Stimulated activated naive CD4-positive, alpha-beta T cell (primary cell): Measurements from ENCODE around the gene UVRAG.
"Not testable (repeated sequence)": the region's sequence is repeated elsewhere in the genome, so short reads cannot be mapped to it uniquely, and the experiment has no call there.

Experiments
- DNase-seq, 6 experiments: peaks; one replicate each; lab custom pipeline; 2025; lab: John Stamatoyannopoulos, UW

Gene UVRAG

DNA sequence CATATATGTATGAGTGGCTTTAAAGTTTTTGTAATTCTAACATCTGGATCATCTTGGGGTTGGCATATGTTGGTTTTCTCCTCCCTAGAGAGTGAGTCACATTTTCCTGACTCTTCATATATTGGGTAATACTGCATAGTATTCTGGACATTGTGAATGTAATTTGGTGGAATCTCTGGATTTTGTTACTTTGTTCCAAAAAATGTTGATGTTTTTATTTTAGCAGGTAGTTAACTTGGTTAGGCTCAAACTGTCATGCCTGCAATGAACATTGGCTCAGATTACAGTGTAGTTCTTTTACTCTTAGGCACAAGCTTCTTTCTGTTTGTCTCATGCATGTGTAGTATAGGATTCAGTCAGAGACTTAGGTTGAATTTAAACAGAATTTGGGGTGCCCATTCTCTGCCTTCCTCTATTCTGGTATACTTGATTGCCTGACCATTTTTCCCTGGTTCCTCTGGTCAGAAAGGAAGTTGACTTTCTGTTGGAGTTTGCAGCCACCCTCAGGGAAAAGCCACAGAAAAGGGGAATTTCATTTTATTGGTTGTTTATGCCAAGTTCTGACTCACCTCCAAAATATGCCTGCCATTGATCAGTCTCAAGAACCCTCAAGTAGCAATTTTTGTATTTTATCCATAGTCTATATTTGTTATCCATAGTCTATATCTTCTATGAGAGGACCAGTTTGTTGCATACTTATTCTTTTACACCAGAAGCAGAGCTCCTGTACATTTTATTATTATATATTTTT lies 151.7 kb downstream of the UVRAG start:
- DNase-seq, result no peak

DNA sequence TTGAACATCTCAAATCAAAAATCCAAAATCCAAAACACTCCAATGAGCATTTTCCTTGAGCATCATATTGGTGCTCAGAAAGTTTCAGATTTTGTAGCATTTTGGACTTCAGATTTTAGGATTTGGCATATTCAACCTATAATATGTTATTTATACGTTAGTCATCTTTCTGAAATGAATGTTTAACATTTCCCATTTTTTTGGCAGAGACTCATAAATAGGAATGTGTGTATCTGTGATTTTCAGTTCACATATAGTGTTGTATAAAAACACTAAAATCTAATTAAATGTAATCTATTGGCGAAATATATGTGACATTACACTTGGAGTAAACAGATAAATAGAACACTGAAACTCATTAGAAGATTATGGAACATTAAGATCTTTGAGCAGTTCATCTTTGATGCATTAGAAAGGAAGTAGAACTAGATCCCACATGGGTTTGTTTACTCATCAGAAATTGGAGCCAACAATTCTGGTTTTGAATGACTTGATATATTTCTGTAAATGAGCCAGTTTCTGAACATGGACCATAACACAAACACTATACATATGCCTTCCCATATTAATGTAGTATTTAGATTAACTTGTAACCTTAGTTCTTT lies 153.1 kb downstream of the UVRAG start:
- DNase-seq, result no peak

DNA sequence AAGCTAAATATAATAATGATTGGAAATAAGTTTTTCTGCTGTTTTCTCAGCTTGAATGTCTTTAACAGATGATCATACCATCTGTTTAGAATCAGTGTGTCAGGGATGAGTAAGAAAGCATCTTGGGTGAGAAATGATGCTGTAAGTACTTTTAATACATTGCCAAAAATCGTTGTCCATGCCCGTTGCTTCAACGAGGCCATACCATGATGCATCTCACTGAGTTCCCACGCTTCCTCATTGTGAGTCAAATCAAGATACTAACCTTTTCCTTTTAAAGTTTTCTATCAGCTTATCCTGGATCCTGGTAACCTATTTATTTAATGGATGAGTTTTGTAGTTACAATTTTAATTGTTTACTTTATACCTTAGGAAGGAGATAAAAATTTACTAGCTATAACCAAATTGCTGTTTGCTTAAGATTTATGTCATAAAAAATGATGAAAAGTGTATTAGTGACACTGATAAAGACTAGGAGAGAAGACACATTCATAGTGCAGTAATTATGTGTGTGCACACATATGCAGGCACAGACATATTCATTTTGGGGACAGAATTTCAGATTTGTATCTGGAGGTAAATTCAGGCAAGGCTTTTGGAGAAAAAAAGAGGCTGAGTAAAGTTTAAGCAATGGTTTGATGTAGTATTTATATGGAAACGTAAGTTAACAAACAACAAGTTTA lies 154.8 kb downstream of the UVRAG start:
- DNase-seq, result no peak

DNA sequence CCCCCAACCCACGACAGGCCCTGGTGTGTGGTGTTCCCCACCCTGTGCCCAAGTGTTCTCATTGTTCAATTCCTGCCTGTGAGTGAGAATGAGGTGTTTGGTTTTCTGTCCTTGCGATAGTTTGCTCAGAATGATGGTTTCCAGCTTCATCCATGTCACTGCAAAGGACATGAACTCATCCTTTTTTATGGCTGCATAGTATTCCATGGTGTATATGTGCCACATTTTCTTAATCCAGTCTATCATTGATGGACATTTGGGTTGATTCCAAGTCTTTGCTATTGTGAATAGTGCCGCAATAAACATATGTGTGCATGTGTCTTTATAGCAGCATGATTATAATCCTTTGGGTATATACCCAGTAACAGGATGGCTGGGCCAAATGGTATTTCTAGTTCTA lies 158.7 kb downstream of the UVRAG start:
- not testable (repeated sequence) for DNase-seq

DNA sequence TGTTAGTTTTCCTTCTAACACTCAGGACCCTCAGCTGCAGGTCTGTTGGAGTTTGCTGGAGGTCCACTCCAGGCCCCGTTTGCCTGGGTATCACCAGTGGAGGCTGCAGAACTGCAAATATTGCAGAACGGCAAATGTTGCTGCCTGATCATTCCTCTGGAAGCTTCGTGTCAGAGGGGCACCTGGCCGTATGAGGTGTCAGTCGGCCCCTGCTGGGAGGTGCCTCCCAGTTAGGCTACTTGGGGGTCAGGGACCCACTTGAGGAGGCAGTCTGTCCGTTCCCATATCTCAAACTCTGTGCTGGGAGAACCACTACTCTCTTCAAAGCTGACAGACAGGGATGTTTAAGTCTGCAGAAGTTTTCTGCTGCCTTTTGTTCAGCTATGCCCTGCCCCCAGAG lies 164.1 kb downstream of the UVRAG start:
- DNase-seq, result not testable (repeated sequence)

DNA sequence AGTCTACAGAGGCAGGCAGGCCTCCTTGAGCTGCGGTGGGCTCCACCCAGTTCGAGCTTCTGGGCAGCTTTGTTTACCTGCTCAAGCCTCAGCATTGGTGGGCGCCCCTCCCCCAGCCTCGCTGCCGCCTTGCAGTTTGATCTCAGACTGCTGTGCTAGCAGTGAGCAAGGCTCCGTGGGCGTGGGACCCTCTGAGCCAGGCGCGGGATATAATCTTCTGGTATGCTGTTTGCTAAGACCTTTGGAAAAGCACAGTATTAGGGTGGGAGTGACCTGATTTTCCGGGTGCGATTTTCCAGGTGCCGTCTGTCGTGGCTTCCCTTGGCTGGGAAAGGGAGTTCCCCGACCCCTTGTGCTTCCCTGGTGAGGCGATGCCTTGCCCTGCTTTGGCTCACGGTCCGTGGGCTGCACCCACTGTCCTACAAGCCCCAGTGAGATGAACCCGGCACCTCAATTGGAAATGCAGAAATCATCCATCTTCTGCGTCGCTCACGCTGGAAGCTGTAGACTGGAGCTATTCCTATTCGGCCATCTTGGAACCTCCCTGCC lies 164.5 kb downstream of the UVRAG start:
- peak in 1 of 6 experiments; percentile 2 for DNase-seq

DNA sequence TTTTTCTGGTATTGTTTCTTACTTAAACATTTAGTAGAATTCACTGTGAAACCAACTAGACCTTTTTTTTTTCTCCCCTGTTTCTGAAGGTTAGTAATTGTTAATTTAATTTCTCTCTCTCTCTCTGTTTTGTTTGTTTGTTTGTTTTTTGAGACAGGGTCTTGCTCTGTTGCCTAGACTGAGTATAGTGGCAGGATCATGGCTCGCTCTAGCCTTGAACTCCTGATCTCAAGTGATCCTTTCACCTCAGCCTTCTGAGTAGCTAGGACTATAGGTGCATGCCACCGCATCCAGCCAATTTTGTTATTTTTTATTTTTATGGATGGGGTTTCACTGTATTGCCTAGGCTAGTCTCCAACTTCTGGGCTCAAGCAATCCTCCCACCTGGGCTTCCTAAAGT lies 165.0 kb downstream of the UVRAG start:
- DNase-seq, result no peak

DNA sequence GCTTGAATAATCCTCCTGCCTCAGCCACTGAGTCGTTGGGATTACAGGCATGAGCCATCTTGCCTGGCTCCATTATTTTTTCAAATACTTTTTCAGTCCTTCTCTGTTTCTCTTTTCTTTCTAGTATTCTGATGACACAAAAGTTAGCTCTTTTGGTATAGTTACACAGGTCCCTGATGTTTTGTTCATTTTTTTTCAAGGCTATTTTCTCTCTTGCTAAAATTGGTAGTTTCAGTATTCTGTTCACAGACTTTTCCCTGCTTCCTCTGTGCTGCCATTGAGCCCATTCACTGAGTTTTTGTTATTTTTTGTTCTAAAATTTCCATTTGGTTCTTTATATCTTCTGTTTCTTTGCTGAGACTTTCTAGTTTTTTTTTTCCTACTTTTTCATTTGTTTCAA lies 166.5 kb downstream of the UVRAG start:
- DNase-seq, result no peak

DNA sequence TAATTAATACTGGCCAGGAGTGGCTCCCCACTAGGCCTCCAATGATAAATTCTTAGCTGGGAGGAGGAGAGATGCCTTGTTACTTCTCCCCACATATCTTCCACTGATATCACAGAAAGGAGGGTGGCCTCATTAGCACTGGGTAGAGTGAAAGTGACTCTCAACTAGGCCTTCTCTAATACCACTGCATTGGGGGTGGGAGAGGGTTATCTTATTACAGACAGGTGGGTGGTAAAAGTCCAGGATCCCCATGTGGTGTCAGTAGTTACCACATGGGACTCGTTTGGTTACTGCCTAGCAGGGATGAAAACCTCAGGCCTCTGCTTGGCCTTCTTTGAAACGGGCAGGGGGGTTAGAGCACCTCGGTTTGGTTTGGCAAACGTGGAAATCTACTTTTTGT lies 167.3 kb downstream of the UVRAG start:
- DNase-seq, result no peak

DNA sequence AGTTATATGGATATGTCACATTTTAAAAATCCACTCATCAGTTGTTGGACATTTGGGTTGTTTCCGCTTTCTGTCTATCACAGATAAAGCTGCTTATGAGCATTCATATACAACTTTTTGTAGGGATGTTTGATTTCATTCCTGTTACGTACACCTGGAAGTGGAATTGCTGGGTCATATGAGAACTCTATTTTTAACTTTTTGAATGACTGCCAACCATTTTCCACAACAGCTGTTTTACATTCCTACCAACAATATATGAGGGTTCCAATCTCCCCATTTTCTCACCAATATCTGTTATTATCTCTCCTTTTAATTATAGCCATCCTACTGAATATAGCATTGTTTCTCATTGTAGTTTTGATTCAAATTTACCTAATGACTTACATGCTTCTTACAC lies 172.0 kb downstream of the UVRAG start:
- DNase-seq, result no peak

DNA sequence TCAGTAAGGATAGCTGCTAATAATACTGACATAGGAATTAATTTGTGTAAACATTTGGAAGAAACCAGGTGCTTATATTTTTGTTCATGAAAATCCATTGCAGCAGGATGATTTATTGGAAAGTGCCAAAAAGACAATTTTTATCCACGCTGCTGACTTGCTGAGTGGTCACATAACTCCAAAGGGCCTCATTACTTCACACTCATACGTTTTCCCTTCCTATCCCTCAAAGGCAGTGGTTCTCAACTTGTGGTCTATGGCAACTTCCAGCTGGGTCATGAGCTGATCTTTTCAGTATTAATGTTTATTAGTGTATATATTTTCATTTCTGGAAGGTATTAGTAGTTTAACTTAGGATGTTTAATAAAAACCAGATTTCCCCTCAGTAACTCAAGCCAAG lies 178.1 kb downstream of the UVRAG start:
- DNase-seq, result no peak

DNA sequence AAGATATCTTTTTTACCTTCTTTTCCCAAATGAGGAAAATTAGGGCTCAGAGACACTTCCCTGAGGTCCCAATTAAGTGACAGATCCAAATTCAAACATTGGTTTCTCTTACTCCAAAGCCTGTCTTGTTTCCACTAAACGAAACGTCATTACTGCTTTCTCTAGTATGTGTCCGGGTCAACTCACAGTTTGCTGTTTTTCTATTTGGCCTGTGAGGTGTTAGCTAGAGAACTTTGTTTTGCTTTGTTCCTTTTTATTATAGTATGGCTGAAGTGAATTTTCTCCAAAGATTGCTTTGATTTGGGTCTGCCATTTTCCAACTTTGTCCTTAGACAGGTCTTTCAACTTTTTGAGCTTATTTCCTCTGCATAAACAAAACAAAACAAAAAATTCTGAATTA lies 179.6 kb downstream of the UVRAG start:
- no peak for DNase-seq

DNA sequence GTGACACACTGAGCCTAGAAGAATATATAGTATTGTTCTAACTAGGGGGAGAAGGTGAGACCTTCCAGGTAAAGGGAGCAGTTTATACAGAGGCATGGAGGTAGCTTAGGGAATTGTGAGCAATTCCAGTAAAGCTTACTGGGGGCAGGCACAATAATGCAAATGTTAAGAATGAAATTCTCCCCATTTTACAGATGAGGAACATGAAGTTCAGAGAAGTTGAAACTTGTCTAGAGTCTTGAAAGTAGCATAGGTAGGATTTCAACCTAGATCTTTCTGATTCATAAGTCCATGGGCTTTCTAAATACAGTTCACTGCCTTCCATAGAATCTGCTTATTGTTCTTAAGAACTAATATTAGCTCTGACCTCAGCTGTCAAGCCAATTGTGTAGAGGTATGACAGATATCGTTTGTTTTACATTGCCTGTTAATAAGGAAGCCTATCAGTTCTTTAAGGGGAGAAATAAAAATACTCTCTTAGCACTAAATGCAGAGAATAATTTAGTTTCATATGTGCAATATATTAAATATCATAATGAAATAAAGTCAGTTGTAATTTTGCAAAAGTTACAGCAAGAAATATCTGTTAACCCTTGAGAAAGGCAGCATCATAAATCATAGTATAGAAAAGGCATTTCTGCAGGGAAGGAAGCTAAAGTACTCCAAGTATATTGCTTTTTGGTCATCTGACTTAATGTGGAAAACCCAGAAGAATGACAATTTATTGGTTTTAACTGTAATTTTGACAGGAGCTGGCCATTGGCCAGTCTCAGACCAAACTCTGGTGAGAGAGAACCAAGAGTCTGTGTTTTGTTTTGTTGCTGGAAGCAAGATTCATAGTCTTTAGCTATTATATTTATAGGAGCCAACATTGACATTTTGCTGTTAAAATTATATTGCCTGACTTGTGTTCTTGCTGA lies 181.8 kb downstream of the UVRAG start:
- no peak for DNase-seq

DNA sequence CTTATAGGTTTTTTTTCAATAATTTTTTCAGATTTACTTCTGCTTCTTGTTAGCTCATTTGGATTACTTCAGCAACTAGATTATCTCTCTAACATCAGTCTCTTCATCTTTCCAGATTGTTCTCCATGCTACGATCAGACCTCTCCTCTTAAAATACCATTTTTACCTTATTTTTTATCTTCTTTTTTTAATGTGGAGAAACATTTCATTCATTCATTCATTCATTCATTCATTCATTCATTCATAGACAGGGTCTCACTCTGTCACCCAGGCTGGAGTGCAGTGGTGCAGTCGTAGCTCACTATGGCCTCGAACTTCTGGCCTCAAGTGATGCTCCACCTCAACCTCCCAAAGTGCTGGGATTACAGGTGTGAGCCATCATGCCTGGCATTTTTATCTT lies 189.4 kb downstream of the UVRAG start:
- no peak for DNase-seq

DNA sequence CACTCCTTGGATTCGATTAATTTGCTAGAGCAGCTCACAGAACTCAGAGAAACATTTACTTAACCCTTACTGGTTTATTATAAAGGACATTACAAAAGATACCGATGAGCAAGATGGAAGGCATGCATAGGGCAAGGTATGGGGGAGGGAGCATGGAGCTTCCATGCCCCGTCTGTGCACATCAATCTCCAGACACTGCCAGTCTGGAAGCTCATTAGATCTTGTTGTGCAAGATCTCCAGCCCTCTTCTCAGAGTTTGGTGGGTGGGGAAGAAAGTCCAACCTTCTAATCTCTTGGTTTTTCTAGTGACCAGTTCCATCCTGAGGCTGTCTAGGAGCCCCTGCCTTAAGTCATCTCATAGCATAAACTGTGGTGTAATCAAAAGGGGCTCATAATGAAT lies 190.7 kb downstream of the UVRAG start:
- DNase-seq, result no peak

DNA sequence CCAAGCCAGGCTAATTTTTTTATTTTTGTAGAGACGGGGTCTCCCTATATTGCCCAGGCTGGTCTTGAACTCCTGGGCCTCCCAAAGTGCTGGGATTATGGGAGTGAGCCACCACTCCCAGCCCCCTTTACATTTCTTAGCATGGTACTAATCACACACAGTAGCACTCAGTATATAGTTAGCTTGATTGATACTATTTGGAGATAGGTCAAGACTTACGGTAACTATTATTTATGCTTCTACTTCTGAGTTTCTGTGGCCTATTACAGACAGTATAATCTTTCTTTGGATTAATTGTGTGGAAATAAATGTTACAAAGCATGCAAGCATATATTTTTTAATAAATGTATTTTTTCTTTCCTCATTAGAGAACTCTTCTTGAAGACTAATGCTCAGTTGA lies 192.2 kb downstream of the UVRAG start:
- no peak for DNase-seq

DNA sequence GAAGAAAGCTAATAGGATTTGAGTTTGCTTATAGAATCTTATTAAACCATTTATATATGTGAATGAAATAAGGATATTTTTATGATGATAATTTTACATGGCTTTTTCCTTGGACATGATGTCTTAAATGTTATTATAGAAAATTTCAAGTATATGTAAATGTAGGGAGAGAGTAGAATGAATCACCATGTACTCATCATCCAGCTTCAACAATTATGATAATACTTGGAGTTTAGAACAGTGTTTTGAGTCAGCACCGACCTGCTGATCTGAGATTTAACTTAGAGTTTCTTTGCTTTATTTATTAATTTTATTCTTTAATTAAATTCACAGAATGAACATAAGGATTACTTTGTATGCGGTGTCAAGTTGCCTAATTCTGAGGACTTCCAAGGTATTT lies 193.5 kb downstream of the UVRAG start:
- DNase-seq, result no peak

DNA sequence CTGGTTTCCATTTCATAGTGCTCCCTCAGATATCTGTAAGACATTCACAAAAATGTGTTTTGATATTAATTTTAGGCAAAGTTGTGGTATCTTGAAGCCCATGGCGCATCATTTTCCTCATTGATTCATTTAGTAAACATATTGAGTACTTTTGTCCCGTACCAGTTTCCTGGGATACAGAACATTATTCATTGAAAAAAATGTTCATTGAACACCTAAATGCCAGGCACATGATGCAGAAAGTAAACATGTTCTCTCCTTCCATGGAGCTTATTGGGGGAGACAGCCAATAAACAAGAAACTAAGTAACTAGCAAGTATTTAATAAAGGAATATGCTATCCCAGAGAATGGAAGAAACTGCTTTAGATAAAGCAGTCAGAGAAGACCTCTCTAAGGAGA lies 195.0 kb downstream of the UVRAG start:
- DNase-seq, result no peak

DNA sequence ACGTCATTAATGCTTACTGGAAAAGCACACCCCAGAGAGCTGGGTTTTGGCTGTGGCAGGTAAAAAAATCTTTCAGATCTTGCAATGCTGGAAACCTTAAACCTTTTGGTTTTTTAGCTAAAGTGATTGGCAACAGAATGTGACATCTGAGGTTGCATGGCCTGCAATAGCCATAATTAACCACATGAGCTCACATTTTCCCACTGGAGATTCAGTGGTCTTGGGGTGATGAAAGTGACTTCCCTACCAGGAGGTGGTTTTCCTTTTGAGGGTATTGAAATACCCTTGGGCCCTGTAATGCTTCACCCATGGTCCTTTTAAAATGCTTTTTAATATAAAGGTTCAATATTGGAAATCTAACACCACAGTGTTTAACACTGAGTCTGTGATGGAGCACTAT lies 198.5 kb downstream of the UVRAG start:
- no peak for DNase-seq

DNA sequence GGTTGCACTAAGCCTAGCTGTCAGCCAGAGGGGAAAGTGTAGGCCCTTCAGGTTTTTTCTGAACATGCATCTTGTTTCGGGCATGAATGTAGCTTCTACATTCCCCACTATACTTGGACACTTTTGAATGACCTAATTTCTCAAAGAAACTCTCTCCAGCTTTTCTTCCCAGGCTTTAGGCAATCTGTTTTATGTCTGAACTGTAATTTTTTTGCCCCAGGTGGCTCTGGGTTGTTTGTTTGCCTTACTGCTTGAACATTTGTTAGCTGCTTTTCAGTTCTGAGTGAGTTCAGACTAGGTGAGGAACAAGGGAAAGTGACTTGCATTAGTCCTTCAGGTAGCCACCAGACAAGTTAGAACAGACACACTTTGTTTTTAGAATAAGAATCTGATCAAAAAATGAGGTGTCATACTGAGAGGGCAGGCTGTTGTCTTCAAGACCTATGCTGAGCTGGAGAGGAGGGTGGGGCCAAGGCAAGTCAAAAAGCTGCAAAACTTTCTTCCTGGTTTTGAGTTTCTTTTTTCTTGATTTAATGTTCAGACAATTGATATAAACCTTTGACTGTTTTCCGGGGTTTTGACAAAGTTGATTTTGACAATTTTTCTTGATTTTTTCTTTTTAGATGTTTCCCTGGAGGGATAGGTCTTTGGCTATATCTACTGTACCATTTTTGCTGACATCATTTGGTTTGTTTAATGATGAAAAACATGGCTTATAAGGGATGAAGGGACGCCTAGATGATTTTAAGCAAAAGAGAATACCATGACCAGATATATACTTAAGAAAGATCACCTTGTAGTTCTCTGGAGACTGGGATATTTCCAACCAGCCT lies 208.4 kb downstream of the UVRAG start:
- DNase-seq, result no peak

DNA sequence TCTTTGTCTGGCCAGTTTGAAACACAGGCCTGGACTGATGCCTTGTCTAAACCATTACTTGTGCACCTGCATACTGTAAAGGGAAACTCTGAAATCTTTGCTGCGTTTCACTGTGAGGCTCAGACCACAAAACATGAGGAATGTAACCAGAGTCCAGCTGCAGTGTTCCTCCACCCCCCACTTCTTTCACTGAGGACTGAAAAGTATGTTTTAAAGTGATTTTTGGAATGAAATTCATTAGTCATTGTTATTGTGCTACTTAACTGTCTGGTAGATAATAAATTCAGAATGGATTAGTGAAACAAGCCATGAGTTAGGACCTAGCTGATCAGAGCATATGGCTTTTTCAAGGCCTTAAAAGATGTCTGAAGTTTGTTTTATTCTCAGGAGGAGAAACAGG lies 210.1 kb downstream of the UVRAG start:
- DNase-seq, result no peak
